ENCODE results near the gene NOMO2.
"Not testable (repeated sequence)": the region's sequence is repeated elsewhere in the genome, so short reads cannot be mapped to it uniquely, and the experiment has no call there.

The NOMO2 gene

GRCh38 chr16:18547382-18547781 is 14.5 kb downstream of the NOMO2 start:
- H3K4ac ChIP-seq (ENCODE audit: low read depth, low read length); H3K23ac ChIP-seq (ENCODE audit: low read length); H3K4me2 ChIP-seq (ENCODE audit: low read length); DNase-seq; H3K27ac ChIP-seq (ENCODE audit: low read depth, low read length); H2AK5ac ChIP-seq (ENCODE audit: low read length); H3K79me1 ChIP-seq (ENCODE audit: low read length); H3K56ac ChIP-seq (ENCODE audit: low read length); H3K27me3 ChIP-seq (ENCODE audit: insufficient read depth, low read length, poor library complexity); H3K4me1 ChIP-seq (ENCODE audit: control insufficient read depth, low read depth, low read length); H4K8ac ChIP-seq (ENCODE audit: low read depth, low read length); H2BK5ac ChIP-seq (ENCODE audit: low read length); H3K36me3 ChIP-seq (ENCODE audit: control insufficient read depth, insufficient read depth, low read length); H4K5ac ChIP-seq (ENCODE audit: low read length); H2BK120ac ChIP-seq (ENCODE audit: low read depth, low read length); H3K79me2 ChIP-seq (ENCODE audit: control insufficient read depth, insufficient read depth, low read length); H2BK15ac ChIP-seq (replicated peaks; ENCODE audit: low read depth); H3K9ac ChIP-seq (ENCODE audit: low read length); H3K18ac ChIP-seq (ENCODE audit: low read length); H3K4me3 ChIP-seq (ENCODE audit: low read length): not testable (repeated sequence)
- no CpG with 5 or more reads among the region's 6 CpGs for WGBS (ENCODE audit: extremely low coverage, insufficient coverage, low lambda C conversion rate)

GRCh38 chr16:18546853-18547252 is 15.0 kb downstream of the NOMO2 start:
- not testable (repeated sequence) for H3K9ac ChIP-seq (ENCODE audit: low read length); H3K18ac ChIP-seq (ENCODE audit: low read length); H3K27me3 ChIP-seq (ENCODE audit: insufficient read depth, low read length, poor library complexity); H3K56ac ChIP-seq (ENCODE audit: low read length); H2BK120ac ChIP-seq (ENCODE audit: low read depth, low read length); H3K4me3 ChIP-seq (ENCODE audit: low read length); H3K79me1 ChIP-seq (ENCODE audit: low read length); H3K27ac ChIP-seq (ENCODE audit: low read depth, low read length); H3K4me2 ChIP-seq (ENCODE audit: low read length); H4K8ac ChIP-seq (ENCODE audit: low read depth, low read length); H3K23ac ChIP-seq (ENCODE audit: low read length); H2AK5ac ChIP-seq (ENCODE audit: low read length); H2BK15ac ChIP-seq (replicated peaks; ENCODE audit: low read depth); H3K79me2 ChIP-seq (ENCODE audit: control insufficient read depth, insufficient read depth, low read length); H3K4ac ChIP-seq (ENCODE audit: low read depth, low read length); DNase-seq; H4K5ac ChIP-seq (ENCODE audit: low read length); H2BK5ac ChIP-seq (ENCODE audit: low read length); H3K36me3 ChIP-seq (ENCODE audit: control insufficient read depth, insufficient read depth, low read length); H3K4me1 ChIP-seq (ENCODE audit: control insufficient read depth, low read depth, low read length)
- no CpG with 5 or more reads among the region's 5 CpGs for WGBS (ENCODE audit: extremely low coverage, insufficient coverage, low lambda C conversion rate)

- not testable (repeated sequence) for H2BK120ac ChIP-seq (ENCODE audit: low read depth, low read length); H3K4ac ChIP-seq (ENCODE audit: low read depth, low read length); H2BK5ac ChIP-seq (ENCODE audit: low read length); H3K18ac ChIP-seq (ENCODE audit: low read length); H3K36me3 ChIP-seq (ENCODE audit: control insufficient read depth, insufficient read depth, low read length); H3K27me3 ChIP-seq (ENCODE audit: insufficient read depth, low read length, poor library complexity); H3K4me1 ChIP-seq (ENCODE audit: control insufficient read depth, low read depth, low read length); H2BK15ac ChIP-seq (replicated peaks; ENCODE audit: low read depth); H4K5ac ChIP-seq (ENCODE audit: low read length); H3K23ac ChIP-seq (ENCODE audit: low read length); H3K27ac ChIP-seq (ENCODE audit: low read depth, low read length); H3K9ac ChIP-seq (ENCODE audit: low read length); H4K8ac ChIP-seq (ENCODE audit: low read depth, low read length); H2AK5ac ChIP-seq (ENCODE audit: low read length); H3K4me3 ChIP-seq (ENCODE audit: low read length); H3K79me1 ChIP-seq (ENCODE audit: low read length); H3K56ac ChIP-seq (ENCODE audit: low read length); H3K4me2 ChIP-seq (ENCODE audit: low read length); H3K79me2 ChIP-seq (ENCODE audit: control insufficient read depth, insufficient read depth, low read length); DNase-seq
- WGBS (ENCODE audit: extremely low coverage, insufficient coverage, low lambda C conversion rate): no CpG with 5 or more reads among the region's 6 CpGs
These were observed 17.4 kb downstream of the NOMO2 start for GRCh38 chr16:18544232-18545081.

GRCh38 chr16:18541912-18542311 is 20.0 kb downstream of the NOMO2 start:
- H3K27me3 ChIP-seq (ENCODE audit: insufficient read depth, low read length, poor library complexity); H2BK120ac ChIP-seq (ENCODE audit: low read depth, low read length); H3K4me2 ChIP-seq (ENCODE audit: low read length); H3K23ac ChIP-seq (ENCODE audit: low read length); H2BK15ac ChIP-seq (replicated peaks; ENCODE audit: low read depth); H3K4me3 ChIP-seq (ENCODE audit: low read length); H3K79me2 ChIP-seq (ENCODE audit: control insufficient read depth, insufficient read depth, low read length); H3K4ac ChIP-seq (ENCODE audit: low read depth, low read length); H3K27ac ChIP-seq (ENCODE audit: low read depth, low read length); H3K18ac ChIP-seq (ENCODE audit: low read length); H4K5ac ChIP-seq (ENCODE audit: low read length); H3K36me3 ChIP-seq (ENCODE audit: control insufficient read depth, insufficient read depth, low read length); H3K79me1 ChIP-seq (ENCODE audit: low read length); H4K8ac ChIP-seq (ENCODE audit: low read depth, low read length); H3K56ac ChIP-seq (ENCODE audit: low read length); H3K4me1 ChIP-seq (ENCODE audit: control insufficient read depth, low read depth, low read length); H2AK5ac ChIP-seq (ENCODE audit: low read length); H2BK5ac ChIP-seq (ENCODE audit: low read length); H3K9ac ChIP-seq (ENCODE audit: low read length); DNase-seq: not testable (repeated sequence)
- no CpG with 5 or more reads among the region's 5 CpGs for WGBS (ENCODE audit: extremely low coverage, insufficient coverage, low lambda C conversion rate)

- H3K79me2 ChIP-seq (ENCODE audit: control insufficient read depth, insufficient read depth, low read length); H3K56ac ChIP-seq (ENCODE audit: low read length); H3K79me1 ChIP-seq (ENCODE audit: low read length); H2BK15ac ChIP-seq (replicated peaks; ENCODE audit: low read depth); H2BK5ac ChIP-seq (ENCODE audit: low read length); H3K4me2 ChIP-seq (ENCODE audit: low read length); H3K36me3 ChIP-seq (ENCODE audit: control insufficient read depth, insufficient read depth, low read length); H3K27ac ChIP-seq (ENCODE audit: low read depth, low read length); H3K4ac ChIP-seq (ENCODE audit: low read depth, low read length); H4K8ac ChIP-seq (ENCODE audit: low read depth, low read length); H3K9ac ChIP-seq (ENCODE audit: low read length); H3K27me3 ChIP-seq (ENCODE audit: insufficient read depth, low read length, poor library complexity); H2AK5ac ChIP-seq (ENCODE audit: low read length); H3K23ac ChIP-seq (ENCODE audit: low read length); H3K4me1 ChIP-seq (ENCODE audit: control insufficient read depth, low read depth, low read length); DNase-seq; H3K4me3 ChIP-seq (ENCODE audit: low read length); H4K5ac ChIP-seq (ENCODE audit: low read length); H2BK120ac ChIP-seq (ENCODE audit: low read depth, low read length); H3K18ac ChIP-seq (ENCODE audit: low read length): not testable (repeated sequence)
- WGBS (ENCODE audit: extremely low coverage, insufficient coverage, low lambda C conversion rate): no CpG with 5 or more reads among the region's 3 CpGs
These were observed 24.9 kb downstream of the NOMO2 start for GRCh38 chr16:18537004-18537403.
